HepG2 (cell line): ENCODE measurements around the gene SEC16A. TPM values are rescaled to one million over a fixed set of nuclear protein-coding genes. Genes with fewer than 3 reads are reported as not detected.

Source experiments
- ATAC-seq: fragments of 200-7000 bp; cut with Tn5 transposase; 3 replicates; pipeline ENCODE4 v1.9.1; 2020; ENCODE audit warnings: mild to moderate bottlenecking, moderate library complexity
- BruUV-seq: library from RNA; stranded (reverse); fragments of 400-500 nt; replicated peaks from 2 replicates; lab custom pipeline; 2021; lab: Mats Ljungman, UMichigan
- CTCF ChIA-PET: fragments of 300-600 bp; formaldehyde crosslinking; extraction: SDS; loops from one replicate; lab custom pipeline; 2021; ENCODE audit warnings: low total read pairs, inconsistent platforms, low intra/inter-chr PET ratio; lab: Yijun Ruan, JAX
- POLR2A ChIA-PET: fragments of 350-600 bp; sonication (Branson Sonifier 250); formaldehyde crosslinking; loops from one replicate; lab custom pipeline; 2020; ENCODE audit warnings: antibody characterized with exemption, inconsistent platforms; lab: Yijun Ruan, JAX
- DNase-seq: peaks from one replicate; pipeline ENCODE4 v3.0.0-alpha.2; 2015; ENCODE audit warnings: low spot score
- FAIRE-seq: peaks from 3 replicates; lab custom pipeline; 2011; peaks lifted over from hg19 to GRCh38; lab: Jason Lieb, UNC
- H2AFZ ChIP-seq: one replicate; pipeline ENCODE4 v1.6.1; 2011; ENCODE audit warnings: low read length, inconsistent platforms
- H3K27ac ChIP-seq: fragments of 300-600 bp; 3 replicates; pipeline ENCODE4 v1.8.0; 2011; ENCODE audit warnings: mixed run types, mild to moderate bottlenecking, mixed read lengths, low read length, inconsistent platforms; ENCODE audit not compliant: insufficient read depth; ENCODE audit errors: extremely low read length
- H3K27me3 ChIP-seq, 2 experiments: fragments of 200-600 bp in 1 of 2; 2 replicates in 1 of 2; 3 replicates in 1 of 2; pipeline versions ENCODE4 v1.6.0 to v1.8.0; 2011; ENCODE audit warnings: low read length in 2 of 2, mild to moderate bottlenecking in 2 of 2, moderate library complexity in 2 of 2, inconsistent platforms in 1 of 2; ENCODE audit not compliant: insufficient read depth in 2 of 2, control insufficient read depth in 1 of 2
- H3K36me3 ChIP-seq, 2 experiments: fragments of 200-600 bp in 1 of 2; replicated peaks in 1 of 2; 2 replicates in 1 of 2; 3 replicates in 1 of 2; pipeline versions ENCODE4 v1.5.1 to v1.8.0; 2011; ENCODE audit warnings: low read length in 2 of 2, inconsistent platforms in 1 of 2; ENCODE audit not compliant: insufficient read depth in 2 of 2, control insufficient read depth in 1 of 2
- H3K4me1 ChIP-seq: 2 replicates; pipeline ENCODE4 v1.5.1; 2012; ENCODE audit warnings: low read length, inconsistent platforms; ENCODE audit not compliant: insufficient read depth
- H3K4me2 ChIP-seq: 2 replicates; pipeline ENCODE4 v1.6.0; 2011; ENCODE audit warnings: low read depth, low read length, inconsistent platforms
- H3K4me3 ChIP-seq, 3 experiments: fragments of 200-600 bp in 1 of 3; sonication (generic), shearing (Covaris generic) in 1 of 3; replicated peaks in 1 of 3; 2 replicates each; pipeline ENCODE4 v1.5.1; 2011 to 2016; ENCODE audit warnings: low read length in 3 of 3, inconsistent platforms in 2 of 3, low read depth in 2 of 3, mild to moderate bottlenecking in 2 of 3, control low read depth in 1 of 3, mixed read lengths in 1 of 3; ENCODE audit not compliant: insufficient read depth in 1 of 3
- H3K79me2 ChIP-seq: one replicate; pipeline ENCODE4 v1.6.1; 2011; ENCODE audit warnings: low read length, inconsistent platforms; ENCODE audit not compliant: insufficient read depth
- H3K9ac ChIP-seq: 2 replicates; pipeline ENCODE4 v1.6.0; 2011; ENCODE audit warnings: mild to moderate bottlenecking, low read depth, low read length, inconsistent platforms; ENCODE audit not compliant: insufficient read depth
- H3K9me3 ChIP-seq: 2 replicates; pipeline ENCODE4 v1.5.1; 2012; ENCODE audit warnings: mild to moderate bottlenecking, low read length
- H4K20me1 ChIP-seq: 2 replicates; pipeline ENCODE4 v1.6.0; 2011; ENCODE audit warnings: inconsistent platforms, mild to moderate bottlenecking, low read length, moderate library complexity; ENCODE audit not compliant: insufficient read depth
- CTCF ChIP-seq: sonication (generic); formaldehyde crosslinking; IDR thresholded peaks from 2 replicates; pipeline ENCODE4 v1.5.0; 2020; ENCODE audit warnings: mild to moderate bottlenecking, missing genetic modification reagents, moderate library complexity
- DNMT3B ChIP-seq: conservative IDR thresholded peaks from 2 replicates; pipeline ENCODE4 v1.6.1; 2016; ENCODE audit warnings: missing biosample characterization, control low read depth
- MIER2 ChIP-seq: IDR thresholded peaks from 2 replicates; pipeline ENCODE4 v1.6.1; 2016; ENCODE audit warnings: missing biosample characterization, missing genetic modification reagents
- PHF21A ChIP-seq: sonication (generic); formaldehyde crosslinking; IDR thresholded peaks from 2 replicates; pipeline ENCODE4 v1.5.0; 2020; ENCODE audit warnings: mild to moderate bottlenecking, missing genetic modification reagents
- YEATS2 ChIP-seq: sonication (generic); formaldehyde crosslinking; IDR thresholded peaks from 2 replicates; pipeline ENCODE4 v1.4.0; 2020; ENCODE audit warnings: missing genetic modification reagents, borderline replicate concordance
- ZBTB42 ChIP-seq: sonication (generic); formaldehyde crosslinking; IDR thresholded peaks from 2 replicates; pipeline ENCODE4 v1.5.0; 2020; ENCODE audit warnings: mild to moderate bottlenecking, missing genetic modification reagents
- ZC3H4 ChIP-seq: sonication (generic); formaldehyde crosslinking; IDR thresholded peaks from 2 replicates; pipeline ENCODE4 v1.4.0; 2020; ENCODE audit warnings: missing genetic modification reagents, borderline replicate concordance
- ZNF234 ChIP-seq: sonication (generic); formaldehyde crosslinking; conservative IDR thresholded peaks from 2 replicates; pipeline ENCODE4 v1.5.1; 2020; ENCODE audit warnings: mild to moderate bottlenecking, missing genetic modification reagents
- ZNF264 ChIP-seq: sonication (generic); formaldehyde crosslinking; IDR thresholded peaks from 2 replicates; pipeline ENCODE4 v1.4.0; 2020; ENCODE audit warnings: missing genetic modification reagents
- WGBS: methylation state at CpG from one replicate; pipeline ENCODE4 v1.1.6; 2017; ENCODE audit warnings: low lambda C conversion rate; 5-methylcytosine and 5-hydroxymethylcytosine counted together
- in situ Hi-C: cut with HindIII; loops from 2 replicates; pipeline ENCODE4 v1.10.0; 2017; ENCODE audit warnings: low pct_unique_long_range_greater_than_20kb; ENCODE audit not compliant: extremely low pct_ligation_motif_present
- intact Hi-C: fragments of 100-400 bp; cut with micrococcal nuclease; formaldehyde crosslinking; loops from one replicate; pipeline ENCODE4 v1.10.0; 2022; ENCODE audit not compliant: unreplicated experiment
- polyA plus RNA-seq, 8 experiments: library from polyadenylated mRNA; depleted of rRNA in 3 of 8; stranded (reverse) in 7 of 8; unstranded in 1 of 8; fragments of >200 nt; fragmentation: Illumina TruSeq in 4 of 8; extraction: Trizol in 4 of 8; gene quantifications; 2 replicates each; pipeline versions ENCODE4 v1.2.1 to v1.2.3, GENCODE V29; 2011 to 2016; ENCODE audit warnings: low read depth in 4 of 8, missing spikeins in 1 of 8, mixed read lengths in 1 of 8; ENCODE audit not compliant: insufficient read depth in 1 of 8
- total RNA-seq, 5 experiments: library from RNA; depleted of rRNA; stranded (reverse); fragments of >200 nt; fragmentation: Illumina TruSeq; extraction: Trizol; gene quantifications; 2 replicates each; pipeline ENCODE4 v1.2.3, GENCODE V29; 2016; ENCODE audit warnings: low read depth in 1 of 5

Gene SEC16A
- total and polyA plus RNA-seq, 2 of the 13 experiments (the other 11 are each of a cell fraction or from before 2014, with no cell fraction given): 15.9 to 18.9 TPM

GRCh38 chr9:136433849-136434579 is 48.8 kb downstream of the SEC16A start:
- DNase-seq (no peak), FAIRE-seq (no peak)
- intact Hi-C loops: no loop called here
- no peak for TF ChIP-seq DNMT3B (CRISPR knock-in tag)
- no peak for TF ChIP-seq ZC3H4 (CRISPR knock-in tag)
- TF ChIP-seq MIER2 (CRISPR knock-in tag): no peak
- no peak for TF ChIP-seq ZBTB42 (CRISPR knock-in tag)
- TF ChIP-seq ZNF234 (CRISPR knock-in tag): no peak
- no peak for TF ChIP-seq YEATS2
- TF ChIP-seq, all 625 proteins: peak for 0
- Histone ChIP-seq H3K9me3 (no peaks in the 10 kb centered on the region), H3K27ac (no peak overlapping the region), H4K20me1 (peaks cover 7% of the 10 kb centered on the region; the same call in 1 of the 2 replicates), H3K4me1 (peaks cover 22% of the 10 kb centered on the region), H3K79me2 (peaks cover 25% of the 10 kb centered on the region), H3K36me3 (peaks cover 4 to 6% of the 10 kb centered on the region in 2 experiments; a peak in 2 of 5 replicates), H2AFZ (no peak overlapping the region), H3K4me3 (no peak overlapping the region), H3K27me3 (no peaks in the 10 kb centered on the region; a peak in 1 of 5 replicates), H3K9ac (no peak overlapping the region), H3K4me2 (no peak overlapping the region)
- no TSS peak for BruUV-seq
- ChIA-PET POLR2A (interaction anchor here (0.6 kb wide), 1 partner anchor 12 kb away, joined by 3 read pairs; no protein-coding TSS in a partner anchor), CTCF (no interaction called here)
- no peak for ATAC-seq
- 97% methylated on average over 26 of the region's 37 CpGs for WGBS
- in situ Hi-C loops: no loop called here

- Histone ChIP-seq H2AFZ (no peak overlapping the region), H3K79me2 (peaks cover 17% of the 10 kb centered on the region), H3K27ac (no peak overlapping the region), H3K27me3 (no peaks in the 10 kb centered on the region), H4K20me1 (peaks cover 6% of the 10 kb centered on the region; the same call in 1 of the 2 replicates), H3K36me3 (peaks cover 4 to 6% of the 10 kb centered on the region in 2 experiments; a peak in 2 of 5 replicates), H3K9ac (no peak overlapping the region), H3K4me2 (no peak overlapping the region), H3K4me3 (no peak overlapping the region), H3K4me1 (peaks cover 19% of the 10 kb centered on the region), H3K9me3 (no peaks in the 10 kb centered on the region)
- in situ Hi-C loops: no loop called here
- TF ChIP-seq ZNF264 (CRISPR knock-in tag): no peak
- no peak for TF ChIP-seq CTCF (CRISPR knock-in tag)
- TF ChIP-seq PHF21A: no peak
- DNase-seq: no peak
- FAIRE-seq: no peak
- BruUV-seq: no TSS peak
- POLR2A ChIA-PET: no interaction called here
- intact Hi-C loops: no loop called here
- ATAC-seq: no peak
- 99% methylated on average over 11 of the region's 36 CpGs for WGBS
- CTCF ChIA-PET: no interaction called here
These were observed 49.7 kb downstream of the SEC16A start for GRCh38 chr9:136433043-136433715.
